ENCODE results near the gene SCGB2B2.
"Not testable (repeated sequence)": the region's sequence is repeated elsewhere in the genome, so short reads cannot be mapped to it uniquely, and the experiment has no call there.

SCGB2B2 gene

DNA sequence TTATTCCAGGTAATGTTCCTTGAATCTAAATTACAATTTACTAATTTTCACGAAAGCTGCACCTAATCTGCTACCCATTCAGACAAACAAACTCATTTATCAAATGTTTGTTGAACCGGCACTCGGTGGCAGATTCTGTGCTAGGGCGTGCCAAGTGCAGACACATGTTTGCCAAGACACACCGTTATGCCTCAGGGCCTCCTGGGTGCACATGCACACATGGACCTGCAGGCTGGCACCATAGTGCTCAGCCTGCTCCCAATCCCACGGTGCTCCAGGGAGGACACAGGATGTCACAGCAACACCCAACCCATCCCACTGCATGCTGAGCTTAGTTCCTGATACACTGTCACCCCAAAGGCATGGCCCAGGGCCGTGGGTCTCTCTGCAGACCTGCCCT lies 7.7 kb downstream of the SCGB2B2 start:
- DNase-seq (ENCODE audit: extremely low read depth, low read depth), result no peak
- no peak for TF ChIP-seq CTCF (IDR thresholded peaks at IDR 0.05; ENCODE audit: low read depth, low read length)

DNA sequence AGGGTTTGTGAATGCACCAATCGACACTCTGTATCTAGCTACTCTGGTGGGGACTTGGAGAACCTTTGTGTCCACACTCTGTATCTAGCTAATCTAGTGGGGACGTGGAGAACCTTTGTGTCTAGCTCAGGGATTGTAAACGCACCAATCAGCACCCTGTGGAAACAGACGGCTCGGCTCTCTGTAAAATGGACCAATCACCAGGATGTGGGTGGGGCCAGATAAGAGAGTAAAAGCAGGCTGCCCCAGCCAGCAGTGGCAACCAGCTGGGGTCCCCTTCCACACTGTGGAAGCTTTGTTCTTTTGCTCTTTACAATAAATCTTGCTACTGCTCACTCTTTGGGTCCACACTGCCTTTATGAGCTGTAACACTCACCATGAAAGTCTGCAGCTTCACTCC lies 8.3 kb downstream of the SCGB2B2 start:
- DNase-seq (ENCODE audit: extremely low read depth, low read depth), result not testable (repeated sequence)

DNA sequence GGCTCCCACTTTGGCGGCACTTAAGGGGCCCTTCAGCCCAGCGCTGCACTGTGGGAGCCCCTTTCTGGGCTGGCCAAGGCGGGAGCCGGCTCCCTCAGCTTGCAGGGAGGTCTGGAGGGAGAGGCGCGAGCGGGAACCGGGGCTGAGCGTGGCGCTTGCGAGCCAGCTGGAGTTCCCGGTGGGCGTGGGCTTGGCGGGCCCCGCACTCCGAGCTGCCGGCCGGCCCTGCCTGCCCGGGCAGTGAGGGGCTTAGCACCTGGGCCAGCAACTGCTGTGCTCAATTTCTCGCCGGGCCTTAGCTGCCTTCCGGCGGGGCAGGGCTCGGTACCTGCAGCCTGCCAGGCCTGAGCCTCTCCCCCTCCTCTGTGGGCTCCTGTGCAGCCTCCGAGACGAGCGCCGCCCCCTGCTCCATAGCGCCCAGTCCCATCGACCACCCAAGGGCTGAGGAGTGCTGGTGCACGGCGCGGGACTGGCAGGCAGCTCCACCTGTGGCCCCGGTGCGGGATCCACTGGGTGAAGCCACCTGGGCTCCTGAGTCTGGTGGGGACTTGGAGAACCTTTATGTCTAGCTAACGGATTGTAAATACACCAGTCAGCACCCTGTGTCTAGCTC lies 8.8 kb downstream of the SCGB2B2 start:
- not testable (repeated sequence) for DNase-seq (ENCODE audit: extremely low read depth, low read depth)

DNA sequence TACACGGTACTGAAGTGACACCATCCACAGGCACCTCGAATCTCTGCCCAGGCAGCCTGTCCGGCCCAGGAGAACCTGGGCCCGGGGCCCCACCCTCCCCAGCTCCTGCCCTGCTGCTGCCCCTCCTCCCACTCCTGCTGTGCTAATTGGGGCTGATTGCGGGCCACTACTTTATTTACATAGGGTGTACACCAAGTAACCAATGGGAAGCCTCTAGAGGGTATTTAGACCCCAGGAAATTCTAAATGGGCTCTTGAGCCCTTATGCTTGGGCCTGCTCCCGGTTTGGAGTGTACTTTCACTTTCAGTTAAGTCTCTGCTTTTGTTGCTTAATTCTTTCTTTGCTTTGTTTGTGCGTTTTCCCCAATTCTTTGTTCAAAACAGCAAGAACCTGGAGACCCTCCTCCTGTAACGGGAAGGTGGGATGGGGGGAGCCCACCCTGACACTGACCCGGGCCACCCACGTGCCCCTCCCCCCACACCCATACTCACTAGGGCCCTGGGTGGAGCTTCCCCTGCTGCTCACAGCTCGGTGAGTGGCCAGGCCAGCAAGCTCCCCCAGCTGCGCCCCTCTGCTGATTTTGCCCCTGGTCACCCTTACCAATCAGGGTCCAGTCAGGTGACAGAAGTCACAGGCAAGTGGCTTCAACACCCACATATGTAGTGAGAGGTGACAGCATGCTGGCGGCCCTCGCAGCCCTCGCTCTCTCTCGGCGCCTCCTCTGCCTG lies 9.4 kb downstream of the SCGB2B2 start:
- no peak for DNase-seq (ENCODE audit: extremely low read depth, low read depth)
- TF ChIP-seq CTCF (IDR thresholded peaks at IDR 0.05; ENCODE audit: low read depth, low read length), result no peak

- TF ChIP-seq CTCF (IDR thresholded peaks at IDR 0.05; ENCODE audit: low read depth, low read length), result no peak
Observed at GRCh38 chr19:34666958-34667265, 10.0 kb downstream of the SCGB2B2 start.

GRCh38 chr19:34666200-34666957 lies 10.6 kb downstream of the SCGB2B2 start:
- TF ChIP-seq CTCF (IDR thresholded peaks at IDR 0.05; ENCODE audit: low read depth, low read length), result no peak

More at GRCh38 chr19:34666958-34667265, 10.0 kb downstream of the SCGB2B2 start:
- no peak for DNase-seq (ENCODE audit: extremely low read depth, low read depth)

GRCh38 chr19:34665275-34665674 lies 11.7 kb downstream of the SCGB2B2 start:
- DNase-seq (ENCODE audit: extremely low read depth, low read depth), result not testable (repeated sequence)

More at GRCh38 chr19:34666200-34666957, 10.6 kb downstream of the SCGB2B2 start:
- DNase-seq (ENCODE audit: extremely low read depth, low read depth), result no peak

- TF ChIP-seq CTCF (IDR thresholded peaks at IDR 0.05; ENCODE audit: low read depth, low read length), result no peak
- no peak for DNase-seq (ENCODE audit: extremely low read depth, low read depth)
Observed at GRCh38 chr19:34664870-34665269, 12.1 kb downstream of the SCGB2B2 start.
